ENCODE results near the gene SV2B.

DNA sequence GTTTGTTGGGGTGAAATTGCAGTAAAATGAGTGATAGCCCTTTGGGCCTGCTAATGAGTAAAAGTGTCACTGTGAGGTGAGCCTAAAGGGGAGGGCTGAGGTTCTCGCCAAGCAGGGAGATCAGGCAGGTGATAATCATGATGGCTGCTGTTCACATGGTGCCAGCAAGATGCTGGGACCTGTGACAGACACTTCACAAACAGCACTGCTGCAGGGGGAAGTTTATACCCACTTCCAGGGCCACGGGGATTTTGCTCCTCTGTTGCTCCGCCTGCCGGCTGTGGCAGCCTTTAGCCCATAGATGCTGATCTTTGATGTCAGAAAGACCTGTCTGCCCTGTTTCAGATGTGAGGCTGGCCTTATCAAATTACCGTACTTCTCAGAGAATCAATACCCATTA is 96.7 kb downstream of the SV2B start:
- TF ChIP-seq, protein P1, sequence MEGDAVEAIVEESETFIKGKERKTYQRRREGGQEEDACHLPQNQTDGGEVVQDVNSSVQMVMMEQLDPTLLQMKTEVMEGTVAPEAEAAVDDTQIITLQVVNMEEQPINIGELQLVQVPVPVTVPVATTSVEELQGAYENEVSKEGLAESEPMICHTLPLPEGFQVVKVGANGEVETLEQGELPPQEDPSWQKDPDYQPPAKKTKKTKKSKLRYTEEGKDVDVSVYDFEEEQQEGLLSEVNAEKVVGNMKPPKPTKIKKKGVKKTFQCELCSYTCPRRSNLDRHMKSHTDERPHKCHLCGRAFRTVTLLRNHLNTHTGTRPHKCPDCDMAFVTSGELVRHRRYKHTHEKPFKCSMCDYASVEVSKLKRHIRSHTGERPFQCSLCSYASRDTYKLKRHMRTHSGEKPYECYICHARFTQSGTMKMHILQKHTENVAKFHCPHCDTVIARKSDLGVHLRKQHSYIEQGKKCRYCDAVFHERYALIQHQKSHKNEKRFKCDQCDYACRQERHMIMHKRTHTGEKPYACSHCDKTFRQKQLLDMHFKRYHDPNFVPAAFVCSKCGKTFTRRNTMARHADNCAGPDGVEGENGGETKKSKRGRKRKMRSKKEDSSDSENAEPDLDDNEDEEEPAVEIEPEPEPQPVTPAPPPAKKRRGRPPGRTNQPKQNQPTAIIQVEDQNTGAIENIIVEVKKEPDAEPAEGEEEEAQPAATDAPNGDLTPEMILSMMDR (IDR thresholded peaks at IDR 0.05), result no peak
- TF ChIP-seq EP300 (IDR thresholded peaks at IDR 0.05) (no peak), POLR2A (IDR thresholded peaks at IDR 0.05) (no peak)

Data from stomach (tissue), 4 donors.